Amniotic stem cell (primary cell): ENCODE data around the gene SLC39A7.

Experiments used
- DNase-seq: peaks from one replicate; lab custom pipeline; 2025; lab: John Stamatoyannopoulos, UW

SLC39A7 gene

DNA sequence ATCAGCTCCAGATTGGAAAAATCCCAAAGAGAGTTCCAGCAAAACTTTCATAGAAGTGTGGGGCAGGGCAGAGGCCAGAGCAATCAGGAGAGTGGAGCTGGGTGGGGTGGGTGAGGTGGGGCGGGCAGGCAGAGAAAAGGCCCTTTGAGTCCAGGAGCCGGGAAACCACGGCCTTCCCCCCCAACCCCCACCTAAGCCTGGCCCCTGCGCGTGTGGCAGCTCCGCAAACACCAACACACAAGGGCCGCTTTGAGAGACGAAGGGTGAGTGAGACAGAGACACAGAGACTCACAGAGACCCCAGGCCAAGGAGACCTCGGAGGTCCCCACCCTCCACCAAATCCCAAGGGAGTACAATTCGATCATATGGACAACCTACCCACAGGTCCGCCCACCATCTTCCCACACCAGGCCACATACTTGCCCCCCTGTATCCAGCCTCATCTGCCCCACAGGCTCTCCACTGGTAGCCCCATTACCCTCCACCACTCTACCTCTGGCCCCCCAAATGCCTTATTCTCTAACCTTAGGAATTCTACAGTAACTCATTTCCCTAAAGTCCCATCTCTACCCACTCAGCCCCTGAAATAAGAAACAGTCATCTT is 10.1 kb upstream of the SLC39A7 start:
- no peak for DNase-seq

DNA sequence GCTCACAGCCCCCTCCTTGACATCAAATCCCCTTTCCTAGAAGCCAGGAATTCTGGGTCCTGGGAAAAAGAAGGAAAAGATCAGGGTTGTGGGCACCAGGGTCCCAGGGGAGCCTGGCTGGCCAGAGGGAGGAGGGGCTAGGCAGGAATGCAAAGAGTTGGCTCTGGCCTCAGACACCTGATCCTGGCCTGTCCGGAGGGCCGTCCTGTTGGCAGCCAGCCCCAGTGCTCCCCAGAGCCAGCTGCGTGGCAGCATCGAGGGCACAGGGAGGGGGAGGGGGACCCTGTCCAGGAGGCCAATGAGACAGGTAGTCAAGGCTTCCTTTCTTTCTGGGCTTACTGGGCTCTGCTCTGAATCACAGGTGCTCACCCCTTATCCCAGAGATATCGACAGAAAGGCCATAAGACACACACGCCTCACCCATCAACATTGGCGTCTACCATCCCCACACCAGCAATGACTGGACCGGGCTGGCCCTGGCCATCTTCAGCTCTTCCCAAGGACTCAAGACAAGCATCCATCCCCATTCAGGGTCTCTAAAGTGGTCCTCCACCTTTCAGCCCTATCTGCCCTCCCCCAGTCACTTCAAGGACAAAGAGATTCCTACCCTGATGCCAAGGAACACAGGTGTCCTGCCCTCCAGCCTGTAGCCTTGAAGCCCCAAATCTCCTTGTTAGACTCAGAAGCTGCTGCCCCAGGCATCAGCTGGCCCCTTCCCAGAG is 9.1 kb upstream of the SLC39A7 start:
- DNase-seq = no peak

DNA sequence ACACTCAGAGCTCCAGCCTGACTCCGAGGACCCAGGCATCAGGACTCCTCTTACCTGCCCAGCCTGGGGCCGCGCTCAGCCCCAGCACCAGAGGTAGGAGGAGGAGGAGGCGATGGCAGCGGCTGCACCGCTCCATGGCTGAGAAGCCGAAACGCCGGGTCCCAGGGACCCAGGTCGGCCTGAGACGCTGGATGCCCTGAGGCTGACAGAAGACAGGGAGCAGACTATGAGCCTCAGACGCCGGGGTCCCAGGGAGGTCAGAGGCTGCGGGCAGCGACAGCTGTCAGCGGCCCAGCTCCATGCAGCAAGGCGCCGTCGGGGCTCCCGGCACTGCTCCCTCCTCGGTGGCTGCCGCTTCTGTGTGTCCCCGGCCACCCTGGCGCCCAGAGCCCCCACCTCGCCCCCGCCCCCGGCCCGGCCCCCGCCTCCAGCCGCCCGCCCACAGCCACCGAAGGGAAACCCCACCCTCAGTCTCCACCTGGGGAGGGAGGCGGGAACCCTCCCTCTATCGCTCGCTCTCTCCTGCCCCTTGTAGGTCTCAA is 8.5 kb upstream of the SLC39A7 start, which contains the start of gene COL11A2:
TSS of gene COL11A2 (minus strand) at position 363 of the 542 bp plus-strand sequence. CDS start at position 136, 227 bp downstream.
- no peak for DNase-seq

DNA sequence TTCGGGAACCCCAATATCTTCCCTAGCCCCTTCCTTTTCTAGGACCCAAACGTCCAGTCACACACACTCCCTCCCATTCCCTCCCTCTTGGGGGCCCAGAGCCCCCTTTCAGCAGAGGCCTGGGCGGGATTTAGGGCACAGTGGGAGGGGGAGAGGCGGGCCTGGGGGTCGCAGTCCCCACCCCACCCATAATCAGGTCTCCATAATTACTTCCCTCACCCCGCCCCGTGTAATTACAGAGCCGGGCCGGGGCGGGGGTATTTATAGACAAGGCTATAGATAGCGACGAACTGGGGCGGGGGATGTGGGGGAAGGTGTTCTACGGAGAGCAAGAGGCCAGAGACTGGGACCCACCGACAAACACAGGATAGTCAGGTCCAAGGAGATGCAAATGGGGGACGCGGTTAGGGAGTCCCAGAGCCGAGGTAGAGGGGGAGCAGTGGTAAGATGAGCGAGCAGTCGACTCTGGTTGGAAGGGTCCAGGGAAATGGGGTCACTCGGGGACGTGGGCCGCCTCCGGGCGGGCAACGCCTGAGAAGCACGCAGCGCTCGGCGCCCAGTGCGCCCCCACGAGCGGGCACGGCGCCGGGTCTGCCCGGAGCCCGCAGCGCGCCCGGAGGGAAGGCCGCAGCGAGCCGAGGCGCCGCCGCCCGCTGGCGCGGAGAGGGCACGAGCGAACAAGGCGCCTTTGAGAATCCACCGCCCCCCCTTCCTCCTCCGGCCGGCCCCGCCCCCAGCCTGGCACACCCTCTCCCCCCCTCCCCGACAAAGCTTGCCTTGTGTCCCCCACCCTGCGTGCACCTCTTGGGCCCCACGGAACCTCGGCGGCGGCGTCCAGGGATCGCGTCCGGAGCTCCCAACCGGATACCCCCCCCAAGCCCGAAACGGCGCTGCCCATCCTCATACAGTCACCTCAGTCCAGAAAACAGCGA is 7.7 kb upstream of the SLC39A7 start:
- no peak for DNase-seq

DNA sequence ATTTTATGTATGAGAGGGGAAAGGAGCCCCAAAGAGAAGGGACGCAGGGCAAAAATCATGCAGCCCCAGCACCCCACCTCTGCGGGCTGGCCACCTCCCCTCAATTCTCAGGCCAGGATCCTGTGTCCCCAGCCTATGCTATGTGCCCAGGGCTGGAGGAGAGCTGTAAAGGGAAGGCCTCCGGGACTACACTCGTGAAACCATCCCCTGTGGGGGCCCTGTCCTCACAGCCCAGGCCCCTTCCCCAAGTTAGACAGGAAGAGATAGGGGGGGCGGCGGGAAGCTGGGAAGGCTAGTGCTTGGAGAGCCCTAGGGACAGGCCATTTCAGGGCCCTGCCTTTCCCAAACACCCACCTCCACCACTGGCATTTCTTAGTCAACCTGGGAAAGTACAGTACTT is 7.0 kb upstream of the SLC39A7 start:
- no peak for DNase-seq

DNA sequence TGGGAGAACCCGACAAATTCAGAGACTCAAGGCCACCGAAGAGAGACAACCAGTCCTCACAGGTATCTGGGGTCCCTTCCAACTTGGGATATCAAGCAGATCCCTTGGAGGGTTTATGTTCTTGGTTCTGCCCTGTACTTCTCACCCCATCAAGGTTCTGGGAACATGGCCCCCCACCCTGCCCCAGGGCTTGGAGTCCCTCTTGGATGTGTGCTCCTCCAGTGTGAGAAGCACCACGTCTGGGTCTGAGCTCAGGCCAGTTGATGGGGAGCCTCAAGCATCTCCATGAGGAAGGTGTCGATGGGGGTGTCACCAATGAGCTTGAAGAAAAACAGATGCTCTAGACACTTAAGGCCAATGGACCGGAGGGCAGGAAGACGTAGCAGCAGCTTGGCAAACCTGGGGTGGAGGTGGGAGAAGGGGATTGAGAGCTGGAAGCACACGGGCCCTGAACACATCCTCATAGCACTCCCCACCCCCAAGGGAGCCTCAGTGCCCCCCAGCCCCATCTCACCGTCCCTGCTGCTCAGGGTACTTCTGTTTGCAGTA is 6.2 kb upstream of the SLC39A7 start:
- DNase-seq = no peak

DNA sequence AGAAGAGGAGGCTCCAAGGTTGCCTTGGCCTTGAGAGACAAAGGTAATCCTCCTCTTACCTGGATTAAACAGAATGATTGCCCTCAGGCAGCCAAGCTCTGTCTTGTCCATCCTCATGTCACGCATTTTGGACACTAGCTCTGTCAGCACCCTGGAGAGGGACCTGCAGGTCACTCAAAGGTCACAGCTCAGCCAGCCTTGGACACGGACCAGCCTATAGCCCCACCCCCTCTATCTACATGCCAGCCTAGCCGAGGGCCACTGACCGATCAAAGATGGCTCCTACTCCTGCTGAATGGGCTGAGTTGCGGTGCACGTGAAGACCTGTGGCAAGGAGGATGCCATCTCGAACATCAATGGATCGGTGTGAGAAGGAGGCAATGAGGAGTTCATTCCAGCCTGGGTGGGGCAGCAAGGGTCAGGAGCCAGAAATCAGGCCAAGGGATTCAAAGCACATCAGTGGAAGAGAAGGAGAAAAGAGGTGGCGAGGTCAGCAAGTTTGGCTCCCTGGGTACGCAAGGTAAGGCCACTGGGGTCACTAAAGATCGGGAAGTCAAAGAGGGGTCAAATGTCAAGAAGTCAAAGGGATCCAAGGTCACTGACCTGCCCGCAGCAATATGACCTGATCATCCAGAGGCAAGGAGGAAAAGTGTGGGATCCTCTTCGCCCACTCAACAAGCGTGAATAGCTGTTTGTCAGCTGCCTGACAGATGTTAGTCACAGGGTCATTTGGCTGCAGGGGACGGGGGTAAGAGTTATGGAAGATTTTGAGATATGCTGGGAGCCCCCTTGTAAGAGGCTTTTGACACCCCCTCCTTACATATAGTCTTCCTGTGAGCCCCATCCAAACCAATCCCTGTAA is 5.1 kb upstream of the SLC39A7 start:
- DNase-seq = no peak

DNA sequence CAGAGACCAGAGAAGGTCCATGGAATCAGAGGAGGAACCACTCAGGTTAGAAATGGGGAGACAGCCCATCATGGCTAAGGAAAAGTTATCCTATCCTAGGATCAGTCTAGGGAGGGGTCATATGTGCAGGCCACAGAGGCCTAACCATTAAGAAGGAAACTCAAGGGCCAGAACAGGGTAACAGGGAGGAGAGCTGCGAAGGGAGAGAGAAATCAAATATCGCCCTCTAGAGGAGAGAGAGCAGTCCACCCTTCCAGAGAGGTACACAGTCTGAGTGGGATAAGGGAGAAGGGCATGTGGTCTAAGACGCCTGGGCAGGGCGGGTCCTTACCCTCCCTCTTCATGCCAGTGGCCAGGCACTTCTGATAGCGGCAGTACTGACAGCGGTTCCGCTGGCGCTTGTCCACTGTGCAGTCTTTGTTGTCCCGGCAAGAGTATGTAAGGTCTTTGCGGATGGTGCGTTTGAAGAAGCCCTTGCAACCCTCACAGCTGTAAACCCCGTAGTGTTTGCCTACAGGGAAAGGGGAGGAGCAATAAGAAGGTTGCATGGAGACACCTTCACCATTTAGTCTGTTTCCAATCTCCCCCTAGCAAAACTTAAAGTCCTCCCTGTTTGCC is 3.1 kb upstream of the SLC39A7 start:
- DNase-seq = peak; percentile 32

DNA sequence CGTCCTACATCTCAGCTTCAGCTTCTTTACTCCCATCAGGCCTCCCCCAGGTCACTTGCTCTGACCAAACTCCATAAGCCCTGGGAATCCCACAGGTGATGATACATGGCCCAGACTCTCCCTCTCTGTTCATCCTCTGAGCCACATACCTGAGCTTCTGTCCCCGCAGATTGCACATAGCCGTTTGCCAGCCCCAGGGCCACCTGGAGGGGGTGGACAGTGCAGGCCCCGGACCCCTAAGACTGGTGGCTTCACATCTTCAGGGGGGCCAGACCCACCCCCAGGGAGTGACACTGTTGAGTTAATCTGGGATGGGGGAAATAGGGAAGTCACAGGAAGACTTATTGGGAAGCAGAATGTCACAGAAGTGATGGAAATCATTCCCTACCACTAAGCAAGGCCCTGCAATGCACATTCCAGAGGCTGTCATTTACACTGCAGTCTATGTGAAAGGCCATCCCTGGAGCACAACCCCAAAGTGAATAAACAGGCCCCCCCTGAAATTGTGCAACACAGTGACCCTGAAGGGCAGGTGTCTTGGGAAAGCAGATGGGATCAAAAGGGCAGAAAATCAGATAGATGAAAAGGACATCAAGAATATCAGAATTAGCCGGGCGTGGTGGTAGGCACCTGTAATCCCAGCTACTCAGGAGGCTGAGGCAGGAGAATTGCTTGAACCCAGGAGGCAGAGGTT is 2.4 kb upstream of the SLC39A7 start:
- no peak for DNase-seq

DNA sequence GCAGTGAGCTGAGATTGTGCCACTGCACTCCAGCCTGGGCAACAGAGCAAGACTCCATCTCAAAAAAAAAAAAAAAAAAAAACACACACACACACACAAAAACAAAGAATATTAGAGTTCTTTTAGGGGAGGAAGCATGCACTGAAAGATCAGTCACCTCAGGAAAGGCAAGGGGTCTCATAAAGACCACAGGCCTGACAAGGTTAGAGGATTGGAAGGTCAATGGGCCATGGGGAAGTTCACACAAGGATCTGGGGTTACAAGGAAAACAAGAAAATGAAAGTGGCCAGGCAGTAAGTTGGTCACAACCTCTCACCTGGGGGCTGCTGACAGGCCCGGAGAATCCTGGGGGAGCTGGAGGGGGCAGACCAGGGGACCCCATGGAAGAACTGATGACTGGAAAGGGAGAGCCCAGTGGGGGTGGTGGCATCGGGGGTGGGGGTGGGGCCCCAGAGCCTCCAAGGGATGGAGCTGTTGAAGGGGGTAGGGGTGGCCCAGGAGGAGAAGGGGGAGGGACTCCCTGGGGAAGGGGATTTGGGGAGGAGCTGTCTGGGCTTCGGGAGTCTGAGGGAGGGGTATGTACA is 1.7 kb upstream of the SLC39A7 start:
- no peak for DNase-seq

DNA sequence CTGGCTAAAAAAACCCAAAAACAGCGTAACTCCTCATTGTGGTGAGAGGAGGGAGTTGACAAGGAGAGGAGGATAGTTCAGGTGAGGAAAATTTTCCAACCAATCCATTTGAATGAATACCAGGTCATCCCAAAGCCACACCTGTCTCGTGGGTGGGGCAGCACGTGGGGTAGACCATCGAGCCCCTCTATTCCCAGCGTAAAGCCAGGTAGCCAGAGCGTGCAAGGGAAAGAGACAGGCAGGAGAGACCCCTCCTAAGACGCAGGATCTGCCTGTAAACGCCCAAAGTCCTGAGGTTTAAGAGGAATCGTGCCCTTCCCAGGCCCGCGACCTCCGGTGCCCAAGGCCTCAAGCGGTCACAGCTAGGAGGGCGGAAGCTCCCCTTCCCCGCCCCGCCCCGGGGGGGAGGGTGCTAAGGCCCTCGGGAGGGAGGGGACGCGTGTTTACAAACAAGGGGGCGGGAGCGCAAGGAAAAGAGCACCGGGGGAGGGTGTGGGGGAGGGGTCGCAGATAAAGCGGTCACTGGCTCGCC is 914 bp upstream of the SLC39A7 start:
- DNase-seq = no peak

DNA sequence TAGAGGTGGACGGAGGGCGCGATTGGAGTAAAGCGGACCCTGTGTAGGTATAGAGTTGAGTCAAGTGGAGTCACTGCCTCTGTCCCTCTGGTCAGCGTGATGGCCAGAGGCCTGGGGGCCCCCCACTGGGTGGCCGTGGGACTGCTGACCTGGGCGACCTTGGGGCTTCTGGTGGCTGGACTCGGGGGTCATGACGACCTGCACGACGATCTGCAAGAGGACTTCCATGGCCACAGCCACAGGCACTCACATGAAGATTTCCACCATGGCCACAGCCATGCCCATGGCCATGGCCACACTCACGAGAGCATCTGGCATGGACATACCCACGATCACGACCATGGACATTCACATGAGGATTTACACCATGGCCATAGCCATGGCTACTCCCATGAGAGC is 479 bp downstream of the SLC39A7 start:
- no peak for DNase-seq

DNA sequence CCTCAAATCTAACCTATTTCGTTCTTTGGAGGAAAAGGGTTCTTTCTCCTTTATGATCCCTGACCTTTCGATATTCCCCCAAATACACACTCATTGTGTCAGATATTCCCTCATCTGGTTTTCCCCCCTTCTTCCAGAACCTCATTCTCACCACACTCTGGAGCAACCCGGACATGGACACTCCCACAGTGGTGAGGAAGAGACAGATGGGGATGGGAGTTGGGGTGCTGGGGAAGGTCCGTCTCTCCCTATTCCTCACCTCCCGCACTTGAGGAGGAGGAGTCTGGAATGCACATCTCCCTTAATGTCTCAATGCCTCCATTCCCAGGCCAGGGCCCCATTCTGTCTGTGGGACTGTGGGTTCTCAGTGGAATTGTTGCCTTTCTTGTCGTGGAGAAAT is 1.3 kb downstream of the SLC39A7 start:
- DNase-seq = no peak

DNA sequence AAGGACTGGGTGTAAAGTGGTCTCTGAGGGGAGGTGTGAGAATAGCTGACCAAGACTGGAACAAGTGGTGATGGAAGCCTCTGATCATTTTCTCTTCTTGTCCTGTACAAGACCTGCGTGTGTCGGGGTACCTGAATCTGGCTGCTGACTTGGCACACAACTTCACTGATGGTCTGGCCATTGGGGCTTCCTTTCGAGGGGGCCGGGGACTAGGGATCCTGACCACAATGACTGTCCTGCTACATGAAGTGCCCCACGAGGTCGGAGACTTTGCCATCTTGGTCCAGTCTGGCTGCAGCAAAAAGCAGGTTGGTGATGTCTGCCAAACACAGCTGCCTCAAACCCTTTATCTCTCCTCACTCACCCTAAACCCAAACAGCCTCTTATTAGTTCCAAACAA is 2.1 kb downstream of the SLC39A7 start:
- no peak for DNase-seq

DNA sequence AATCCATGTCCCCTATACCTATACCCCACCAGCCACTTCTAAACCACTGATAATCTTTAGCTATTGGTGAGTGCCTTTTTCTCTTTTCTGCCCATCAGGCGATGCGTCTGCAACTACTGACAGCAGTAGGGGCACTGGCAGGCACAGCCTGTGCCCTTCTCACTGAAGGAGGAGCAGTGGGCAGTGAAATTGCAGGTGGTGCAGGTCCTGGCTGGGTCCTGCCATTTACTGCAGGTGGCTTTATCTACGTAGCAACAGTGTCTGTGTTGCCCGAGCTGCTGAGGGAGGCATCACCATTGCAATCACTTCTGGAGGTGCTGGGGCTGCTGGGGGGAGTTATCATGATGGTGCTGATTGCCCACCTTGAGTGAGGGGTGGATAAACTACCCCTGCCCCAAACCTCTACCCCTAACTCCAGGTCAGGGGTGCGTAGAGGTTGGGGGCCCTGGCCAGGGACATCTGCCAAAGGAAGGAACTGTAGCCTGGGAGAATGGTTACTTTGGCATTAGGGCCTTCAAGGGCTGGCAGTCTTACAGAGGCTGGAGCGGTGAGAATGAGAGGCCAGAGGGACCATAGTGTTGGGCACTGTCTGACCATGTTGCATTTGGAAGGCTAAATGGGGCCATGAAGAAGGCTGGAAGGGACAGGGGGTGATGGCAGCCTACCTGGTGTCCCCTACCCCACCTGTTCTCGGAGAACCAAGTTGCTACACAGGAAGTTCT is 2.9 kb downstream of the SLC39A7 start:
- no peak for DNase-seq

DNA sequence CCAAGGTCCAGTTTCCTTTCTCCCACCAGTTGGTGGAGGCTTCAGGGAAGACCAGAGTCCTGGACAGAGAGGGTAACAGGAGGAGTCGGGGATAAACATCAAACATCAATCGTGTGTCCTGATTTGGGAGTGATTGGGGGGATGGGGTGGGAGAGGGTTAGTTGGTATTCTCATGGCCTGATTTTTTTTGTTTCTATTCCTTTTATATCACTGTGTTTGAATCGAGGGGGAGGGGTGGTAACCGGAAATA is 3.4 kb downstream of the SLC39A7 start:
- no peak for DNase-seq

DNA sequence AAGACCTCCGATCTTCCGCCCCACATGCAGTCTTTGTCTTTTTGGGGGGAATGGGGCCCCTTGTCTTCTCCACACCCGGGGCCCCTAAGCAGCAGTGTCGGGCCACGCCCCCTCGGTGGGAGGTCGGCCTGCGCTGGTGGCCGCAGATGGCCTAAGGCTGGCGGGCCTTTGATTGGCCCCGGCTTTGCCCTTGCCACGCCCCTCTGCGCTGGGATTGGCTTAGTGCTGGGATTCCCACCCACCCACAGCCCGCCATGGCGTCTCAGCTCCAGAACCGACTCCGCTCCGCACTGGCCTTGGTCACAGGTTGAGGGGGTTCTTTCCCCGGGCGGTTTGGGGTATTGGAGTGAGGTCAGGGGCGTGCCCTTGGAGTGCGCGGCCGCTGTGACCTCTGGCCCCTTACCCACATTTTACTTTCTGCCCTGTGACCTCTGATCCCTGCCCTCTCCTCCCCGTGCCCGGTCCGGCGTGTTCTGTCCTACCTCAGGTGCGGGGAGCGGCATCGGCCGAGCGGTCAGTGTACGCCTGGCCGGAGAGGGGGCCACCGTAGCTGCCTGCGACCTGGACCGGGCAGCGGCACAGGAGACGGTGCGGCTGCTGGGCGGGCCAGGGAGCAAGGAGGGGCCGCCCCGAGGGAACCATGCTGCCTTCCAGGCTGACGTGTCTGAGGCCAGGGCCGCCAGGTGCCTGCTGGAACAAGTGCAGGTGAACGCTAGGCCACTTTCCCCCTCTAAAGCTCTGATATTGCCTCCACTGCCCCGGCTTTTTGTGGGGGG is 3.9 kb downstream of the SLC39A7 start, which contains the start of gene HSD17B8:
TSS of gene HSD17B8 (plus strand) at position 241 of the 776 bp plus-strand sequence. CDS start at position 255, 14 bp downstream.
- DNase-seq = peak; percentile 62
